Activated T-cell treated with anti-CD3 and anti-CD28 coated beads, Interleukin-2, amount 50 U/mL, for 1 hour (primary cell): ENCODE measurements around the gene TRAPPC8.
"Not testable (repeated sequence)": the region's sequence is repeated elsewhere in the genome, so short reads cannot be mapped to it uniquely, and the experiment has no call there.

Experiments used
- DNase-seq: peaks from one replicate; pipeline ENCODE4 v3.0.0-alpha.2; 2020

TRAPPC8 gene

GRCh38 chr18:31943878-31944816 is 1.2 kb upstream of the TRAPPC8 start:
- DNase-seq = no peak

GRCh38 chr18:31942291-31942998 is 483 bp downstream of the TRAPPC8 start:
- no peak for DNase-seq

GRCh38 chr18:31941010-31941809 is 1.7 kb downstream of the TRAPPC8 start:
- DNase-seq = no peak

- DNase-seq = not testable (repeated sequence)
Measured at GRCh38 chr18:31934773-31935172, 8.2 kb downstream of the TRAPPC8 start.

GRCh38 chr18:31931886-31932240 is 11.1 kb downstream of the TRAPPC8 start:
- no peak for DNase-seq

GRCh38 chr18:31931163-31931885 is 11.6 kb downstream of the TRAPPC8 start:
- no peak for DNase-seq

GRCh38 chr18:31929273-31929672 is 13.7 kb downstream of the TRAPPC8 start:
- no peak for DNase-seq

- DNase-seq = not testable (repeated sequence)
Measured at GRCh38 chr18:31926988-31927387, 15.9 kb downstream of the TRAPPC8 start.

- DNase-seq = no peak
Measured at GRCh38 chr18:31920277-31920676, 22.7 kb downstream of the TRAPPC8 start.

- DNase-seq = not testable (repeated sequence)
Measured at GRCh38 chr18:31919366-31919765, 23.6 kb downstream of the TRAPPC8 start.

- DNase-seq = no peak
Measured at GRCh38 chr18:31918733-31919132, 24.2 kb downstream of the TRAPPC8 start.

GRCh38 chr18:31901063-31901462 is 41.9 kb downstream of the TRAPPC8 start:
- DNase-seq = no peak

GRCh38 chr18:31899771-31900170 is 43.2 kb downstream of the TRAPPC8 start:
- DNase-seq = not testable (repeated sequence)

GRCh38 chr18:31892936-31893335 is 50.0 kb downstream of the TRAPPC8 start:
- DNase-seq = no peak

- DNase-seq = no peak
Measured at GRCh38 chr18:31891566-31891965, 51.4 kb downstream of the TRAPPC8 start.

GRCh38 chr18:31884020-31884419 is 58.9 kb downstream of the TRAPPC8 start:
- DNase-seq = no peak

GRCh38 chr18:31880186-31880898 is 62.6 kb downstream of the TRAPPC8 start:
- no peak for DNase-seq

GRCh38 chr18:31878358-31878757 is 64.6 kb downstream of the TRAPPC8 start:
- DNase-seq = no peak

GRCh38 chr18:31877900-31878299 is 65.0 kb downstream of the TRAPPC8 start:
- no peak for DNase-seq

GRCh38 chr18:31876707-31877106 is 66.2 kb downstream of the TRAPPC8 start:
- no peak for DNase-seq

GRCh38 chr18:31875301-31875700 is 67.6 kb downstream of the TRAPPC8 start:
- DNase-seq = no peak

GRCh38 chr18:31863103-31863502 is 79.8 kb downstream of the TRAPPC8 start:
- no peak for DNase-seq
